GM23248 (cell line): Measurements from ENCODE around the gene TLX1.

Experiments
- EZH2 ChIP-seq: fragments of 200-600 bp; sonication (generic); IDR thresholded peaks from 2 replicates; pipeline ENCODE4 v1.6.1; 2018; ENCODE audit warnings: antibody characterized with exemption, mild to moderate bottlenecking; ENCODE audit not compliant: insufficient read depth, poor library complexity, severe bottlenecking
- EZH2phosphoT487 ChIP-seq: fragments of 200-600 bp; sonication (generic); IDR thresholded peaks from 2 replicates; pipeline ENCODE4 v1.6.1; 2018; ENCODE audit warnings: antibody characterized with exemption, moderate library complexity, mild to moderate bottlenecking, low read depth; ENCODE audit not compliant: insufficient read depth

- TF ChIP-seq EZH2 (no peak), EZH2phosphoT487 (no peak)
These were observed 12.2 kb downstream of the TLX1 start for GRCh38 chr10:101143345-101143630.
